Measurements from ENCODE around the gene FMOD.

FMOD gene

DNA sequence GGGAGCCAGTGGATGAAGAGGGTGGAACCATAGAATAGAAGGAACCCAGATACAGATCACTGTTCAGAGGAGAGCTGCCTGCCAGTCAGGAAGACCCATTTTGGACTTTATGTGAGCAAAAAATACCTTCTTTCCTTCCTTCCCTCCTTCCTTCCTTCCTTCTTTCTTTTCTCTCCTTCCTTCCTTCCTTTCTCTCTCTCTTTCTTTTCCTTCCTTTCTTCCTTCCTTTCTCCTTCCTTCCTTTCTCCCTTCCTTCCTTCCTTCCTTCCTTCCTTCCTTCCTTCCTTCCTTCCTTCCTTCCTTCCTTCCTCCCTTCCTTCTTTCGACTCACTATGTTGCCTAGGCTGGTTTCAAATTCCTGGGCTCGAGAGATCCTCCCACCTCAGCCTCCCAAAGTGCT, 22.1 kb upstream of the FMOD start:
- Mint-ChIP-seq H3K27ac (no peak overlapping the region), H3K27me3 (ENCODE audit: low read depth, poor library complexity) (peaks cover 17% of the 10 kb centered on the region), H3K4me3 (no peak overlapping the region), H3K36me3 (ENCODE audit: low read depth) (no peaks in the 10 kb centered on the region), H3K9me3 (peaks cover 5% of the 10 kb centered on the region), H3K4me1 (peaks cover 22% of the 10 kb centered on the region)
- no peak for DNase-seq
- no peak for TF ChIP-seq CTCF (IDR thresholded peaks at IDR 0.05)

- peaks cover 23% of the 10 kb centered on the region for H3K27me3 Mint-ChIP-seq (ENCODE audit: low read depth, poor library complexity)
- H3K27ac Mint-ChIP-seq, result no peak overlapping the region
- no peak for DNase-seq
- H3K4me3 Mint-ChIP-seq, result no peak overlapping the region
- H3K36me3 Mint-ChIP-seq (ENCODE audit: low read depth), result no peaks in the 10 kb centered on the region
- TF ChIP-seq CTCF (IDR thresholded peaks at IDR 0.05), result no peak
- H3K4me1 Mint-ChIP-seq, result peaks cover 32% of the 10 kb centered on the region
- no peaks in the 10 kb centered on the region for H3K9me3 Mint-ChIP-seq
Observed at GRCh38 chr1:203371288-203371687, 20.4 kb upstream of the FMOD start.

- DNase-seq, result no peak
- Mint-ChIP-seq H3K9me3 (no peaks in the 10 kb centered on the region), H3K4me1 (peaks cover 46% of the 10 kb centered on the region), H3K4me3 (no peak overlapping the region), H3K27me3 (ENCODE audit: low read depth, poor library complexity) (peaks cover 33% of the 10 kb centered on the region), H3K27ac (no peak overlapping the region), H3K36me3 (ENCODE audit: low read depth) (no peaks in the 10 kb centered on the region)
- TF ChIP-seq CTCF (IDR thresholded peaks at IDR 0.05), result no peak
Observed at GRCh38 chr1:203369666-203370065, 18.7 kb upstream of the FMOD start.

DNA sequence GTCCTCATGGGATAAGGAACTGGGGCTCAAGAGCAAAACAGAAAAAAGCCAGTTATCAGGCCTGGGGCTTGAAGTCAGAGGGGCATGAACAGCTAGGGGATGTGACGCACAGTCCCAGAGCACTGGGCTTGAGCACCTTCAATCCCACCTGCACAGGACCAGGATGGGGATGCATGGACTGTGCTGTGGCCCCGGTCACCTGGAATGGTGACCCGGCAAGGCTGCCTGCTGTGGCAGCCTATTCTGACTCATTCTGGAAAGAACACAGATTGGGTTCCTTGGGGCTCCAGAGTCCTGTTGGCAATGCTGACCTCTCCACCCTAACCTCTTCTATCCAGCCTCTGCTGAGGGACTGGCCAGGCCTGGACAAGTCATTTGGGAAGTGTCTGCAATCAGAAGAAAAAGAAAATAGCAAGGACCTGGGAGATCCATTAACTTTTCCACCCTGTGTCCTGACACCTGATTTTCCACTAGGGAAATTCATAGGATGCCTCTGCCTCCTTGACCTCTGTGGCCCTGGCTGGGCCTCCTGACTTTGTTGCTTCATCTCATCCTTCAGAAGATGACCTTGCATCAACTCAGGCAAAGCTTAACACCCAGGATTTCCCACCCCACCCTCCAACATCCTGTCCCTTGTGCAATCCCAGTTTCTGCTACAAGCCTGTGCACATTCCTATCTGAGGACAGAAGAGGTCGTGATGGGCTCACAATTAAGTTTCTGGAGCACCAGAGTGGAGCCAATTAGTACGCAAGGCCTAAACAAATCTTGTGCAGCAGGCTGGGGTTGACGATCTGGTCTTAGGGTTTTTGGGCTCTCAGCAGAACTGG, 17.9 kb upstream of the FMOD start:
- no peak for DNase-seq
- Mint-ChIP-seq H3K4me1 (peaks cover 50% of the 10 kb centered on the region), H3K4me3 (no peak overlapping the region), H3K27me3 (ENCODE audit: low read depth, poor library complexity) (peaks cover 33% of the 10 kb centered on the region), H3K9me3 (no peaks in the 10 kb centered on the region), H3K27ac (no peak overlapping the region), H3K36me3 (ENCODE audit: low read depth) (no peaks in the 10 kb centered on the region)
- TF ChIP-seq CTCF (IDR thresholded peaks at IDR 0.05), result no peak

GRCh38 chr1:203367057-203367456, 16.1 kb upstream of the FMOD start:
- H3K27ac Mint-ChIP-seq, result no peak overlapping the region

More at GRCh38 chr1:203367057-203367456, 16.1 kb upstream of the FMOD start:
- Mint-ChIP-seq H3K4me1 (peaks cover 54% of the 10 kb centered on the region), H3K27me3 (ENCODE audit: low read depth, poor library complexity) (peaks cover 35% of the 10 kb centered on the region), H3K36me3 (ENCODE audit: low read depth) (no peaks in the 10 kb centered on the region), H3K9me3 (no peaks in the 10 kb centered on the region), H3K4me3 (no peak overlapping the region)
- no peak for DNase-seq
- no peak for TF ChIP-seq CTCF (IDR thresholded peaks at IDR 0.05)
